Activated naive CD4-positive, alpha-beta T cell treated with anti-CD3 and anti-CD28 coated beads, Interleukin-2, amount 10 ng/mL, durations not matched to agents 7 days and 5 days (primary cell): ENCODE results near the gene TMEM72.
"Not testable (repeated sequence)": the region's sequence is repeated elsewhere in the genome, so short reads cannot be mapped to it uniquely, and the experiment has no call there.

ENCODE experiments used
- CTCF ChIA-PET: fragments of 350-600 bp; sonication (Branson Sonifier 250); formaldehyde crosslinking; loops from one replicate; lab custom pipeline; 2021; ENCODE audit warnings: antibody characterized with exemption; lab: Charles Lee
- DNase-seq: peaks from one replicate; pipeline ENCODE4 v3.0.0-alpha.2; 2020
- H3K27ac Mint-ChIP-seq: one replicate; pipeline ENCODE4 v1.8.0; 2021; ENCODE audit warnings: mild to moderate bottlenecking, moderate library complexity, mixed read lengths
- H3K27me3 Mint-ChIP-seq: one replicate; pipeline ENCODE4 v1.8.0; 2021; ENCODE audit warnings: mild to moderate bottlenecking, mixed read lengths
- H3K36me3 Mint-ChIP-seq: one replicate; pipeline ENCODE4 v1.8.0; 2021; ENCODE audit warnings: mixed read lengths
- H3K4me1 Mint-ChIP-seq: one replicate; pipeline ENCODE4 v1.8.0; 2021; ENCODE audit warnings: mixed read lengths
- H3K4me3 Mint-ChIP-seq: one replicate; pipeline ENCODE4 v1.8.0; 2021; ENCODE audit warnings: mild to moderate bottlenecking, moderate library complexity, mixed read lengths
- H3K9me3 Mint-ChIP-seq: one replicate; pipeline ENCODE4 v1.8.0; 2021; ENCODE audit warnings: mixed read lengths

Gene TMEM72

DNA sequence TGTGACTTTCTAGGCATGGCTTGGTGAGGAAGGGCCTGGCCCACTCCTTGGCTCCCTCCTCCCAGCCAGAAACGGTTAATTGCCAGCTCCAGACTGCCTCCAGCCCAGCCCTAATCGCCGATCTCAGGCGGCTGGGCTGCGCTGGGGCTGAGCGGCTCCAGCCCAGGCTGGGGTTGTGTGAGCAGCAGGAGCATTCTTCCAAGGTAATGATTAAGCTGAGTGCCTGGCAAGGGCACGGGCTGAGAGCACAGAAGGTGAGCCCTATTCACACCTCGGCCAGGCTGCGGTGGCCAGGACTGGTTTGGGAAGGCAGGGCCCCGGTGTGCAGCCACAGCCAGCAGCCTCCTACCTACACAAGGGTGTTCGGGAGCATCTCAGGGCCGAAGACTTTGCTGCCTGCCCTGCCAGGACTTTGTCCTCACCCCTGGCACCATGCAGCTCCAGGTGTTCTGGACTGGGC is at the start of gene TMEM72:
TMEM72 (plus strand) TSS at position 257 of the 460 bp plus-strand sequence; CDS start at position 433, 176 bp downstream.
- CTCF ChIA-PET = interaction anchor here (1.4 kb wide), 1 partner anchor 22 kb away, joined by 3 read pairs; no protein-coding TSS in a partner anchor
- H3K9me3 Mint-ChIP-seq = no peaks in the 10 kb centered on the region
- H3K27me3 Mint-ChIP-seq = peaks cover 22% of the 10 kb centered on the region
- no peak within 1 kb of the TSS for H3K27ac Mint-ChIP-seq
- H3K36me3 Mint-ChIP-seq = no peaks in the 10 kb centered on the region
- H3K4me3 Mint-ChIP-seq = no peak within 1 kb of the TSS
- H3K4me1 Mint-ChIP-seq = peaks cover 22% of the 10 kb centered on the region
- no peak for DNase-seq

DNA sequence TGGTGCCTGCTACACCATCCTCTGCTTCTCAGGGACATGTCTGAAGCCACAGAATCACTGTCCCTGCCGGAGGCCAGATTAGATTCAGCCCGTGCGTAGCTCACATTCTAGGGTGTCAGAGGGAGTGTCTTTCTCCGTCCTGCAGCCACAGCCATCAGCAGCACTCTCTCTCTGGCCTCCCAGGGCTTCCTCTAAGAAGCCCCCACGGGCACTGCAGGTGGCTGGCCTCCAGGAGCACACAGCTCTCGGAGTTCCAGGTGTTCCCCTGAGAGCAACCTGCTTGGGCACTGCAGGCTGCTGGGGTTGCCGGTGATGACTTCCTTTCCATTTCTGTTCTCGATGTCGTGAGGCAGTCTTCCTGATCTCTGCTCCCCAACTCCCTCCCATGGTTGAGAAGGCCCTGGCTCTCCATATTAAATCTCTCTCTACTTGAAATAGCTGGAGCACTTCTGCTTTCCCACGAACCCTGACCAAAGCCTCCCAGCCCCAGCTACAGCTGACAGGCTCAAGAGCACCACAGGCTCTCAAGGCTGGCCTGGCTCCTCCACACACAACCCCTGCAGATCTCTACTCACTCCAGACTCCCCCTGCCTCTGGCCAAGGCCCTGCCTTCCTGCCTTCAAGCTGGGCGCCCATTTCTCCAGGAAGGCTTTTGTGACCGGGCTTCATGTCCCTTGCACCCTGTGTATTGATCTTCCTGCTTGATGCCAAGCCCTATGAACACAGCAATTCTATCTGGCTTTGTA is 49.0 kb upstream of the TMEM72 start:
- no peak for DNase-seq
- Mint-ChIP-seq H3K4me1 (peaks cover 8% of the 10 kb centered on the region), H3K9me3 (no peaks in the 10 kb centered on the region), H3K36me3 (no peaks in the 10 kb centered on the region), H3K27me3 (peaks cover 53% of the 10 kb centered on the region), H3K27ac (no peak overlapping the region), H3K4me3 (no peak overlapping the region)
- CTCF ChIA-PET = interaction anchor here (1.2 to 1.6 kb wide), 4 partner anchors 9 to 520 kb away, joined by 3 to 5 read pairs (median 4); no protein-coding TSS in a partner anchor

DNA sequence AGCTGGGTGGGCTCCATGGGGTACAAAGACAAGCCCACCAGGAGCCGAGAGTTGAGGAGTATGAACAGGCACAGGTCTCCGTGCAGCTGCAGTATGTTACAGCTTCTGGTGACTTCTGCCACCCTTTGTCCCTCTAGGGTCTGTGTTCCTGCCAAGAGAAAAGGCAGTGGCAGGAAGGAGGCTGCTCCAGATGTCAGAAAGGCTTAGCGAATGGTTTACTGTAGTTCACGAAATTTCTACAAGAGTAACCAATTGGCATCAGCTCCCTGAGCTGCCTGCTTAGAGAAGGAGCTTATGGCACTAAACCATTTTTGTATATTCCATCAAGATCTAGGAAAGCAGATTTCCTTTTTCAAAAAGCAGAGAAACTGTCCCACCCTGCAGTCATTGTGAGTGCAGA is 48.2 kb upstream of the TMEM72 start:
- H3K4me1 Mint-ChIP-seq = peaks cover 8% of the 10 kb centered on the region
- CTCF ChIA-PET = interaction anchor here (1.2 to 1.6 kb wide), 3 partner anchors 9 to 14 kb away, joined by 4 to 5 read pairs (median 4); no protein-coding TSS in a partner anchor
- DNase-seq = no peak
- peaks cover 53% of the 10 kb centered on the region for H3K27me3 Mint-ChIP-seq
- no peaks in the 10 kb centered on the region for H3K9me3 Mint-ChIP-seq
- H3K27ac Mint-ChIP-seq = no peak overlapping the region
- no peaks in the 10 kb centered on the region for H3K36me3 Mint-ChIP-seq
- H3K4me3 Mint-ChIP-seq = no peak overlapping the region

DNA sequence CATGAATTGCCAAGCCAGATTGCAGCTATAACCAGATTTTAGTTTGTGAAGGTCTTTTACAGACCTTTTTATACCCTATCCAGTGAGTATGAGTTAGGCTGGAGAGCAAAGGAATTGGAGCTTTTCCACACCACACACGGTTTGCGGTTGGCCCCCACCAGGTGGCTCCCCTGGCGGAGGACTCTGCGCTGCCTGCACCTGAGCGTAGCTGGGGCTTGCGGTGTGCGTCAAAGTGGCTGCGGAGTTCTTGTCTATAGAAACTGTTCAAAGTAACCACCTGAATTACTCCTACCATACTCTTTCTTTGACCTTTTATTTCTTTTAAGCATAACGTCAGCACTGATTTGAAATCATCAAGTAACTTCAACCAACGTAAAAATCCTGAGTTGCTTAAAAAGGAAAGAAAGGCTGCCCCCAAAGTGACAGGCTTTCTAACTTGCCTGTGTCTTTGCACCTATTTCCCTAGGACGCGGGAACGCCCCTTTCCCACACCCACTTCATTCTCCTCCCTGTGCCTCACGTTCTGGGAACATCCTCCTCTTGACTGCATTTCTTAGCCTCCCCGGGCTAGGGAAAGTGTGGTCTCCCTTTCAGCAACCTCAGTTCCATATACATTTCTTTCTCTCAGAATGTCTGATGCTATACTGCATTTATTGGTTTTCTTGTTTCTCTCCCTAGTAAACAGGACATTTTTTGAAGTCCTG is 47.6 kb upstream of the TMEM72 start:
- DNase-seq = no peak

GRCh38 chr10:44864051-44864450 is 47.1 kb upstream of the TMEM72 start:
- Mint-ChIP-seq H3K27me3 (peaks cover 53% of the 10 kb centered on the region), H3K4me1 (peaks cover 8% of the 10 kb centered on the region), H3K4me3 (peak overlapping the region; percentile 79), H3K36me3 (no peaks in the 10 kb centered on the region), H3K27ac (no peak overlapping the region), H3K9me3 (no peaks in the 10 kb centered on the region)
- DNase-seq = no peak
- CTCF ChIA-PET = interaction anchor here (1.0 to 2.7 kb wide), 5 partner anchors 8 to 49 kb away, joined by 3 to 11 read pairs (median 4); no protein-coding TSS in a partner anchor

More for the DNA sequence above, 47.6 kb upstream of the TMEM72 start:
- Mint-ChIP-seq H3K4me1 (peaks cover 8% of the 10 kb centered on the region), H3K27ac (no peak overlapping the region), H3K4me3 (no peak overlapping the region), H3K36me3 (no peaks in the 10 kb centered on the region), H3K9me3 (no peaks in the 10 kb centered on the region), H3K27me3 (peaks cover 53% of the 10 kb centered on the region)
- CTCF ChIA-PET = interaction anchor here (1.0 to 2.7 kb wide), 4 partner anchors 8 to 16 kb away, joined by 3 to 11 read pairs (median 4); no protein-coding TSS in a partner anchor

GRCh38 chr10:44864637-44865288 is 46.4 kb upstream of the TMEM72 start:
- Mint-ChIP-seq H3K9me3 (no peaks in the 10 kb centered on the region), H3K27me3 (peaks cover 54% of the 10 kb centered on the region), H3K27ac (no peak overlapping the region), H3K4me1 (peaks cover 8% of the 10 kb centered on the region), H3K4me3 (peak overlapping the region; percentile 79), H3K36me3 (no peaks in the 10 kb centered on the region)
- CTCF ChIA-PET = interaction anchor here (0.8 to 2.7 kb wide), 9 partner anchors 10 to 68 kb away, joined by 3 to 11 read pairs (median 4); no protein-coding TSS in a partner anchor
- DNase-seq = peak; percentile 84

- H3K9me3 Mint-ChIP-seq = no peaks in the 10 kb centered on the region
- DNase-seq = no peak
- H3K4me3 Mint-ChIP-seq = peak overlapping the region; percentile 79
- peaks cover 59% of the 10 kb centered on the region for H3K27me3 Mint-ChIP-seq
- CTCF ChIA-PET = interaction anchor here (0.8 to 2.7 kb wide), 7 partner anchors 10 to 68 kb away, joined by 3 to 11 read pairs (median 4); no protein-coding TSS in a partner anchor
- no peak overlapping the region for H3K27ac Mint-ChIP-seq
- H3K4me1 Mint-ChIP-seq = peaks cover 8% of the 10 kb centered on the region
- H3K36me3 Mint-ChIP-seq = no peaks in the 10 kb centered on the region
Observed at GRCh38 chr10:44865289-44865671, 45.9 kb upstream of the TMEM72 start.

DNA sequence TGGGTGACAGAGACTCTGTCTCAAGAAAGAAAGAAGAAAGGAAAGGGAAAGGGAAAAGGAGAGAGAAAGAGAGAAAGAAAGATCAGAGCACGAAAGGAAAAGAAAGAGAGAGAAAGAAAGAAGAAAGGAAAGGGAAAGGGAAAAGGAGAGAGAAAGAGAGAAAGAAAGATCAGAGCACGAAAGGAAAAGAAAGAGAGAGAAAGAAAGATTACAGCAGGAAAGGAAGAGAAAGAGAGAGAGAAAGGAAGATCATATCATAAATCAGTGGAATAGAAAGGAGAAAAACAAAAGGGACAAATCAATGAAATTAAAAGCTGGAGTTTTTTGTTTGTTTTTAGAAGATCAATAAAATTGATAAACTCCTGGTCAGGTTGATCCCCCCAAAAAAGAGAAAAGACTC is 44.8 kb upstream of the TMEM72 start:
- not testable (repeated sequence) for H3K36me3 Mint-ChIP-seq, H3K9me3 Mint-ChIP-seq, DNase-seq, H3K4me1 Mint-ChIP-seq, H3K4me3 Mint-ChIP-seq, H3K27ac Mint-ChIP-seq
- CTCF ChIA-PET = interaction anchor here (0.7 to 2.7 kb wide), 3 partner anchors 13 to 27 kb away, joined by 3 to 11 read pairs (median 3); no protein-coding TSS in a partner anchor
- H3K27me3 Mint-ChIP-seq = peaks cover 55% of the 10 kb centered on the region

DNA sequence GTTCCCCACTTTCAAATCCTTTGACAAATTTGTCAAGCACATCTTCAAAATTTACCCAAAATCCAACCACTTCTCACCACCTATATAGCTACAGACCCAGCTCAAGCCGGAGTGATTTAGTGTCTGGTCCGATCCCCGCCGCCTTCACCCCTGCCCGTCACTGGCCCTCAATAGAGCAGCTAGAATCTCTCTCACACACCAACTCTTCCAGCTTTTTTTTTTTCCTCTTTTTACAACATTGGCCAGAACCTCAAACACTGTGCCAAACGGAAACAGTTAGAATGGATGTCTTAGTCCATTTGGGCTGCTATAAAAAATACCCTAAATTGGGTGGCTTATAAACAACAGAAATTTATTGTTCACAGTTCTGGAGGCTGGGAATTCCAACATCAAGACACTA is 41.1 kb upstream of the TMEM72 start:
- Mint-ChIP-seq H3K27me3 (peaks cover 33% of the 10 kb centered on the region), H3K4me1 (peaks cover under 1% of the 10 kb centered on the region), H3K4me3 (no peak overlapping the region), H3K36me3 (no peaks in the 10 kb centered on the region), H3K9me3 (no peaks in the 10 kb centered on the region), H3K27ac (no peak overlapping the region)
- CTCF ChIA-PET = no interaction called here
- DNase-seq = no peak

DNA sequence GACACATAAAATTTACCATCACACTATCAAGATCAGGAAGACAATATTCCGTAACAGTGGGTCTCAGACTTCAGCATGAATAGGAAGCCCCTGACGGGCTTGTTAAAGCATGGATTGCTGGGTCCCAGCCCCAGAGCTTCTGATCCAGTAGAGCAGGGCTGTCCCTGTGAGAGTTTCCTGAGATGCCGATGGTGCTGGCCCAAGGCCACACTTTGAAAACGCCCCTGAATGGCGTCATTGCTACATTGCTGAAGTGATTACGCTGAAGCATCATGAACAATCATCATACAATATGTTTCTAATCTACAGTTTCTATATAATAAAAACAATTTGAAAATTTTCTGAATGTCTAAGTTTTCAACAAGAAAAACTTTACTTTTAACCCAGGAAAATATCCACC is 38.0 kb upstream of the TMEM72 start:
- Mint-ChIP-seq H3K27ac (no peak overlapping the region), H3K9me3 (no peaks in the 10 kb centered on the region), H3K4me1 (no peaks in the 10 kb centered on the region), H3K27me3 (peaks cover 17% of the 10 kb centered on the region), H3K36me3 (no peaks in the 10 kb centered on the region), H3K4me3 (no peak overlapping the region)
- no peak for DNase-seq
- CTCF ChIA-PET = interaction anchor here (1.2 kb wide), 1 partner anchor 1183 kb away, joined by 3 read pairs; no protein-coding TSS in a partner anchor

DNA sequence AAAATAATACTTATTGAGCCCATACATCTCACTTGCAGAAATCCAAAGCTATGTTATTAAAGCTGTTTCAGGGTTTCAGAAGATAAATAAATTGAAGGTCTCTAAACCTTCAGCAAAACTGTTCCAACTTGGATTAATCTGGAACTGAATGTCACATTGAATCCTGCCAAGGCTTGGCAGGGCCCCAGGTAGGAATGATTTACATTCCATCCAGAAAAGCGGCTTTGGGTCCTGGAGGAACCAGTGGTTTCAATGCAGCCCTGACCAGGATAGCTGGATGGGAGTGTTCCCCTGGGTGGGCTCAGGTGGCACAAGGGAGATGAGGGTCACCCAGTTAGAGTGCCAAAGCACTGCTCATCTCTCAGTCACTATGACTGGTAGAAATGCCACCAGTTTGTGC is 37.0 kb upstream of the TMEM72 start:
- Mint-ChIP-seq H3K9me3 (no peaks in the 10 kb centered on the region), H3K36me3 (no peaks in the 10 kb centered on the region), H3K27me3 (peaks cover 23% of the 10 kb centered on the region), H3K27ac (no peak overlapping the region), H3K4me3 (no peak overlapping the region), H3K4me1 (peaks cover 8% of the 10 kb centered on the region)
- CTCF ChIA-PET = interaction anchor here (2.1 kb wide), 1 partner anchor 9 kb away, joined by 5 read pairs; no protein-coding TSS in a partner anchor
- DNase-seq = no peak

DNA sequence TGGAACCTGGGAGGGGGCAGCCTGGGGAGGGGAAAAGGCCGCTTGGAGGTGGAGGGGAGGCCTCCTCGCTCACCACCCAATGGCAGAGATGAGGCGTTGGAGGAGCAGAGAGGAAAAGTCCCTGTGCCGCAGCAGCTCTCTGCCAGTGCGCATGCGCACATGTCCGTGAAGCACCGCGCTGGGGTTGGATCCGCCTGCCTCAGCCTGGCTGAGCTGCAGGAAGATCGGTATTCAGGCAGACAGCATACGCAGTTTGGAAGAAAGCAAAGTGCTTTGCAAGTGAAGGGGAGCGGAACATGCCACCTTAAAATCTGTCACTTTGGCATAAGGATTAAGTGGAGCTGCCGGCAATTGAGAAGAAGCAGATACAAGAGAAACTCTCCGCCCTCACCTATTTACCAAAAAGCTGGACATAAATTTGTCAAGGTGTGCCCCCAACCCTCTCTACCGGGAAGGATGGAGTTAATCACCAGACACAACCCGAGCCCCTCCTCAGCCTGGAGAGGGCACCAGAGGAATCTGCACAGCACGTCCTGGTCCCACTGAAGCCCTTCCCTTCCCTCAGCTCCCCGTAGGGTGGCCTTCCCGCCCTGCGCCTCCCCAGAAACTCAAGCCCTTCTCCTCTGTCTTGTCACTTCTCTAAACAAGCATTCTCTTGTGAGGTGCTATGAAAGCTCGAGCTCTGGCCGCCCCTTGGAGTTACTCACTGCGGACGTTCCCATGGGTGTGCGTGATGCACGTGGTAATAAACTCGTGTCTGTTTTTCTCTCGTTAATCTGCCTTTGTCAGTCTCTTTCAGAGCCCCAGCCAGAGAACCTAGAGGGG is 32.2 kb upstream of the TMEM72 start:
- H3K27ac Mint-ChIP-seq = no peak overlapping the region
- peaks cover 43% of the 10 kb centered on the region for H3K27me3 Mint-ChIP-seq
- CTCF ChIA-PET = interaction anchor here (0.7 to 2.1 kb wide), 6 partner anchors 14 to 98 kb away, joined by 3 to 5 read pairs (median 3); no protein-coding TSS in a partner anchor
- no peaks in the 10 kb centered on the region for H3K36me3 Mint-ChIP-seq
- H3K4me3 Mint-ChIP-seq = peak overlapping the region; percentile 75
- H3K4me1 Mint-ChIP-seq = peaks cover 15% of the 10 kb centered on the region
- no peaks in the 10 kb centered on the region for H3K9me3 Mint-ChIP-seq
- peak; percentile 84 for DNase-seq

GRCh38 chr10:44879531-44879899 is 31.6 kb upstream of the TMEM72 start:
- Mint-ChIP-seq H3K4me1 (peaks cover 15% of the 10 kb centered on the region), H3K36me3 (no peaks in the 10 kb centered on the region), H3K27me3 (peaks cover 41% of the 10 kb centered on the region), H3K9me3 (no peaks in the 10 kb centered on the region), H3K27ac (no peak overlapping the region), H3K4me3 (peak overlapping the region; percentile 75)
- CTCF ChIA-PET = interaction anchor here (0.6 to 2.1 kb wide), 6 partner anchors 15 to 1460 kb away, joined by 3 to 5 read pairs (median 3); no protein-coding TSS in a partner anchor
- DNase-seq = no peak
